Gastrocnemius medialis (tissue), 4 donors: ENCODE measurements around the gene KRTAP10-4.

Experiments used
- CTCF ChIP-seq, 5 experiments: fragments of 450-650 bp in 3 of 5; fragments of 200-600 bp in 2 of 5; sonication (generic) in 2 of 5; IDR thresholded peaks in 4 of 5; conservative IDR thresholded peaks in 1 of 5; 1 replicate in 4 of 5; 2 replicates in 1 of 5; pipeline ENCODE4 v1.5.1; 2016 to 2019; ENCODE audit warnings: antibody characterized with exemption in 5 of 5, mild to moderate bottlenecking in 3 of 5, moderate library complexity in 3 of 5
- POLR2A ChIP-seq, 2 donors: fragments of 450-650 bp; IDR thresholded peaks; one replicate each; pipeline ENCODE4 v1.6.1; 2017; ENCODE audit warnings: antibody characterized with exemption in 2 of 2, mild to moderate bottlenecking in 2 of 2, moderate library complexity in 2 of 2

- TF ChIP-seq CTCF (IDR thresholded peaks at IDR 0.05 in 4 of 5, conservative IDR thresholded peaks at IDR 0.05 in 1 of 5): no peak
- no peak for TF ChIP-seq POLR2A (IDR thresholded peaks at IDR 0.05)
Measured at GRCh38 chr21:44539991-44540666, 33.4 kb upstream of the KRTAP10-4 start, which contains the start of gene KRTAP10-1.
